GM23338 (cell line): ENCODE measurements around the gene CHRNB2. TPM values are rescaled to one million over a fixed set of nuclear protein-coding genes. Genes with fewer than 3 reads are reported as not detected.

Experiments
- ATAC-seq: fragments of 200-7000 bp; cut with Tn5 transposase; 3 replicates; pipeline ENCODE4 v1.9.1; 2020
- DNase-seq: peaks from one replicate; pipeline ENCODE4 v3.0.0-alpha.2; 2015; ENCODE audit warnings: low spot score
- H2AFZ ChIP-seq: fragments of 200-600 bp; sonication (generic); 2 replicates; pipeline ENCODE4 v1.8.0; 2016; ENCODE audit warnings: antibody characterized with exemption, mild to moderate bottlenecking, moderate library complexity
- H3F3A ChIP-seq: fragments of 200-600 bp; sonication (generic); replicated peaks from 2 replicates; pipeline ENCODE4 v1.8.0; 2017; ENCODE audit warnings: antibody characterized with exemption, mixed run types, low read depth
- H3K27ac ChIP-seq: fragments of 200-600 bp; sonication (generic); 2 replicates; pipeline ENCODE4 v1.6.1; 2016; ENCODE audit warnings: low read depth
- H3K27me3 ChIP-seq: fragments of 200-600 bp; sonication (generic); 2 replicates; pipeline ENCODE4 v1.8.0; 2016; ENCODE audit warnings: mild to moderate bottlenecking, mixed run types, moderate library complexity; ENCODE audit not compliant: insufficient read depth
- H3K36me3 ChIP-seq: fragments of 200-600 bp; sonication (generic); 2 replicates; pipeline ENCODE4 v1.8.0; 2016; ENCODE audit warnings: mild to moderate bottlenecking; ENCODE audit not compliant: insufficient read depth
- H3K4me1 ChIP-seq: fragments of 200-600 bp; sonication (generic); 2 replicates; pipeline ENCODE4 v1.8.0; 2016; ENCODE audit warnings: mild to moderate bottlenecking, moderate library complexity; ENCODE audit not compliant: insufficient read depth
- H3K4me2 ChIP-seq: fragments of 200-600 bp; sonication (generic); 2 replicates; pipeline ENCODE4 v1.7.1; 2017; ENCODE audit warnings: mixed run types
- H3K4me3 ChIP-seq: fragments of 200-600 bp; sonication (generic); 2 replicates; pipeline ENCODE4 v1.6.1; 2016; ENCODE audit warnings: mixed run types
- H3K79me2 ChIP-seq: fragments of 200-600 bp; sonication (generic); replicated peaks from 2 replicates; pipeline ENCODE4 v1.8.0; 2017; ENCODE audit warnings: mild to moderate bottlenecking; ENCODE audit not compliant: insufficient read depth
- H3K9me2 ChIP-seq: fragments of 200-600 bp; sonication (generic); 2 replicates; pipeline ENCODE4 v1.8.0; 2017; ENCODE audit not compliant: insufficient read depth
- H4K20me1 ChIP-seq: fragments of 200-600 bp; sonication (generic); replicated peaks from 2 replicates; pipeline ENCODE4 v1.8.0; 2017; ENCODE audit warnings: mild to moderate bottlenecking; ENCODE audit not compliant: insufficient read depth
- H3K27ac Mint-ChIP-seq: 2 replicates; pipeline ENCODE4 v1.8.0; 2020; ENCODE audit warnings: inconsistent platforms, mild to moderate bottlenecking, moderate library complexity, mixed read lengths
- H3K27me3 Mint-ChIP-seq: 3 replicates; pipeline ENCODE4 v1.8.0; 2022; ENCODE audit warnings: low read depth, mild to moderate bottlenecking, moderate library complexity, mixed read lengths, inconsistent platforms; ENCODE audit not compliant: insufficient read depth, poor library complexity
- H3K36me3 Mint-ChIP-seq: 3 replicates; pipeline ENCODE4 v1.8.0; 2021; ENCODE audit warnings: low read depth, mild to moderate bottlenecking, inconsistent platforms, moderate library complexity, mixed read lengths
- H3K4me1 Mint-ChIP-seq: 3 replicates; pipeline ENCODE4 v1.8.0; 2020; ENCODE audit warnings: mild to moderate bottlenecking, inconsistent platforms, mixed read lengths
- H3K4me3 Mint-ChIP-seq: 3 replicates; pipeline ENCODE4 v1.8.0; 2021; ENCODE audit warnings: moderate library complexity, mild to moderate bottlenecking, inconsistent platforms, mixed read lengths
- H3K9me3 Mint-ChIP-seq: 3 replicates; pipeline ENCODE4 v1.8.0; 2020; ENCODE audit warnings: moderate library complexity, mild to moderate bottlenecking, inconsistent platforms, mixed read lengths
- CREB1 ChIP-seq: fragments of 250-450 bp; sonication (Bioruptor Pico); IDR thresholded peaks from 2 replicates; pipeline ENCODE4 v1.5.0; 2020; ENCODE audit warnings: low read depth, mild to moderate bottlenecking, moderate library complexity
- ETS1 ChIP-seq: IDR thresholded peaks from 2 replicates; pipeline ENCODE4 v1.6.1; 2016; ENCODE audit warnings: antibody characterized with exemption
- EZH2phosphoT487 ChIP-seq: fragments of 200-600 bp; sonication (generic); IDR thresholded peaks from one replicate; pipeline ENCODE4 v1.8.1; 2018; ENCODE audit warnings: antibody characterized with exemption; ENCODE audit not compliant: unreplicated experiment
- POLR2AphosphoS5 ChIP-seq: IDR thresholded peaks from 2 replicates; pipeline ENCODE4 v1.6.1; 2016; ENCODE audit warnings: antibody characterized with exemption, low read depth
- ZNF114 ChIP-seq: fragments of 250-450 bp; sonication (Bioruptor Pico); IDR thresholded peaks from 2 replicates; pipeline ENCODE4 v1.5.0; 2020; ENCODE audit warnings: mild to moderate bottlenecking, moderate library complexity
- ZNF331 ChIP-seq: fragments of 250-450 bp; sonication (Bioruptor Pico); IDR thresholded peaks from 2 replicates; pipeline ENCODE4 v1.5.0; 2020; ENCODE audit warnings: low read depth, mild to moderate bottlenecking, moderate library complexity
- ZNF462 ChIP-seq: fragments of 250-450 bp; sonication (Bioruptor Pico); IDR thresholded peaks from 2 replicates; pipeline ENCODE4 v1.5.0; 2020; ENCODE audit warnings: mild to moderate bottlenecking, moderate library complexity
- polyA plus RNA-seq: library from polyadenylated mRNA; unstranded; fragments of >200 nt; fragmentation: Nextera tagmentation; extraction: Ambion mirVana; gene quantifications from 2 replicates; pipeline ENCODE4 v1.2.1, GENCODE V29; 2016
- total RNA-seq: library from RNA; depleted of rRNA; stranded (reverse); fragments of >200 nt; shearing (Covaris generic); gene quantifications from 2 replicates; pipeline ENCODE4 v1.2.3, GENCODE V29; 2014
- TF ChIP-seq, protein P1 (sequence below): IDR thresholded peaks from one replicate; pipeline ENCODE4 v1.6.1; 2018; ENCODE audit warnings: antibody characterized with exemption; ENCODE audit not compliant: unreplicated experiment

The CHRNB2 gene
- total and polyA plus RNA-seq, 2 experiments from 2014 or later = 0.73 to 3.6 TPM

DNA sequence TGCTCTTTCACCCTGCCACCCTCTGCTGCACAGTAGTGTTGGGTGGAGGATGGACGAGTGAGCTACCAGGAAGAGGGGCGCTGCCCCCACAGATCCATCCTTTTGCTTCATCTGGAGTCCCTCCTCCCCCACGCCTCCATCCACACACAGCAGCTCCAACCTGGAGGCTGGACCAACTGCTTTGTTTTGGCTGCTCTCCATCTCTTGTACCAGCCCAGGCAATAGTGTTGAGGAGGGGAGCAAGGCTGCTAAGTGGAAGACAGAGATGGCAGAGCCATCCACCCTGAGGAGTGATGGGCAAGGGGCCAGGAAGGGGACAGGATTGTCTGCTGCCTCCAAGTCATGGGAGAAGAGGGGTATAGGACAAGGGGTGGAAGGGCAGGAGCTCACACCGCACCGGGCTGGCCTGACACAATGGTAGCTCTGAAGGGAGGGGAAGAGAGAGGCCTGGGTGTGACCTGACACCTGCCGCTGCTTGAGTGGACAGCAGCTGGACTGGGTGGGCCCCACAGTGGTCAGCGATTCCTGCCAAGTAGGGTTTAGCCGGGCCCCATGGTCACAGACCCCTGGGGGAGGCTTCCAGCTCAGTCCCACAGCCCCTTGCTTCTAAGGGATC lies 8.5 kb downstream of the CHRNB2 start:
- ATAC-seq = no peak

More for the DNA sequence above, 8.5 kb downstream of the CHRNB2 start:
- peaks cover 38% of the 10 kb centered on the region for H3K36me3 Mint-ChIP-seq
- H3K27ac Mint-ChIP-seq = no peak overlapping the region; the same call in 1 of the 2 replicates
- peaks cover 31% of the 10 kb centered on the region for H3K27me3 Mint-ChIP-seq
- Histone ChIP-seq H4K20me1 (peaks cover 7% of the 10 kb centered on the region; the same call in 1 of the 2 replicates), H3F3A (no peaks in the 10 kb centered on the region), H3K4me1 (peaks cover 7% of the 10 kb centered on the region; the same call in 1 of the 2 replicates), H3K4me3 (no peak overlapping the region), H3K4me2 (no peak overlapping the region), H3K27me3 (no peaks in the 10 kb centered on the region), H3K36me3 (0 out of 2 replicates have a peak, but pooled peaks cover 4% of the 10 kb centered on the region), H2AFZ (no peak overlapping the region), H3K9me2 (no peaks in the 10 kb centered on the region), H3K79me2 (no peaks in the 10 kb centered on the region), H3K27ac (no peak overlapping the region)
- H3K9me3 Mint-ChIP-seq = no peaks in the 10 kb centered on the region
- TF ChIP-seq ZNF331 (CRISPR knock-in tag) (no peak), ZNF114 (CRISPR knock-in tag) (no peak), POLR2AphosphoS5 (no peak), EZH2phosphoT487 (no peak), ZNF462 (no peak), CREB1 (CRISPR knock-in tag) (no peak), ETS1 (no peak)
- TF ChIP-seq, protein P1, sequence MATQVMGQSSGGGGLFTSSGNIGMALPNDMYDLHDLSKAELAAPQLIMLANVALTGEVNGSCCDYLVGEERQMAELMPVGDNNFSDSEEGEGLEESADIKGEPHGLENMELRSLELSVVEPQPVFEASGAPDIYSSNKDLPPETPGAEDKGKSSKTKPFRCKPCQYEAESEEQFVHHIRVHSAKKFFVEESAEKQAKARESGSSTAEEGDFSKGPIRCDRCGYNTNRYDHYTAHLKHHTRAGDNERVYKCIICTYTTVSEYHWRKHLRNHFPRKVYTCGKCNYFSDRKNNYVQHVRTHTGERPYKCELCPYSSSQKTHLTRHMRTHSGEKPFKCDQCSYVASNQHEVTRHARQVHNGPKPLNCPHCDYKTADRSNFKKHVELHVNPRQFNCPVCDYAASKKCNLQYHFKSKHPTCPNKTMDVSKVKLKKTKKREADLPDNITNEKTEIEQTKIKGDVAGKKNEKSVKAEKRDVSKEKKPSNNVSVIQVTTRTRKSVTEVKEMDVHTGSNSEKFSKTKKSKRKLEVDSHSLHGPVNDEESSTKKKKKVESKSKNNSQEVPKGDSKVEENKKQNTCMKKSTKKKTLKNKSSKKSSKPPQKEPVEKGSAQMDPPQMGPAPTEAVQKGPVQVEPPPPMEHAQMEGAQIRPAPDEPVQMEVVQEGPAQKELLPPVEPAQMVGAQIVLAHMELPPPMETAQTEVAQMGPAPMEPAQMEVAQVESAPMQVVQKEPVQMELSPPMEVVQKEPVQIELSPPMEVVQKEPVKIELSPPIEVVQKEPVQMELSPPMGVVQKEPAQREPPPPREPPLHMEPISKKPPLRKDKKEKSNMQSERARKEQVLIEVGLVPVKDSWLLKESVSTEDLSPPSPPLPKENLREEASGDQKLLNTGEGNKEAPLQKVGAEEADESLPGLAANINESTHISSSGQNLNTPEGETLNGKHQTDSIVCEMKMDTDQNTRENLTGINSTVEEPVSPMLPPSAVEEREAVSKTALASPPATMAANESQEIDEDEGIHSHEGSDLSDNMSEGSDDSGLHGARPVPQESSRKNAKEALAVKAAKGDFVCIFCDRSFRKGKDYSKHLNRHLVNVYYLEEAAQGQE = no peak
- no peak overlapping the region for H3K4me3 Mint-ChIP-seq
- no peak for DNase-seq
- H3K4me1 Mint-ChIP-seq = peaks cover 28% of the 10 kb centered on the region
